ENCODE results near the gene ADPGK.
A peak's percentile ranks its signal among the peaks of the same experiment; 100 is the strongest.

ADPGK gene

DNA sequence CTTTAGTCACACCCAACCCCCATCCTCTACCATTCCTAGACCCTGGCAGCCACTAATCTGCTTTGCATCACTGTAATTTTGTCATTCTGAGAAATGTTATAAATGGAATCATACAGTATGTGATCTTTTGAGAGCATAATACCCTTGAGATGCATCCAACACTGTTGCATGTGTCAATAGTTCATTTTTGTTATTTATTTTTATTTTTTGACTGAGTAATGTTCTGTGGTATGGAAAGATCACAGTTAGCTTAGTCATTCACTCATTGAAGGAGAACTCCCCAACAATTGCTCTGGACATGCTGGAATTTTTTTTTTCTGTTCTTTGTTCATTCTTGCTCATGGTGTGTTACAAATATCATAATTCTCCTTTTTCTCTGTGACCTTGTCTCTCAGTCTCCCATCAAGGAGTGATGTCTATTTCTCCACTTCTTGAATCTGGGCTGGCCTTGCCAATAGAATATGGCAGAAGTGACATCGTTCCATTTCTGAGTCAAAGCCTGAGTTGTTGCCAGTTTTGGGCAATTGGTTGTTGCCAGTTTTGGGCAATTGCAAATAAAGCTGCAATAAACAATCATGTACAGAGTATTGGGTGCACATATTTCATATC, 6.8 kb upstream of the ADPGK start:
- no peak for DNase-seq

DNA sequence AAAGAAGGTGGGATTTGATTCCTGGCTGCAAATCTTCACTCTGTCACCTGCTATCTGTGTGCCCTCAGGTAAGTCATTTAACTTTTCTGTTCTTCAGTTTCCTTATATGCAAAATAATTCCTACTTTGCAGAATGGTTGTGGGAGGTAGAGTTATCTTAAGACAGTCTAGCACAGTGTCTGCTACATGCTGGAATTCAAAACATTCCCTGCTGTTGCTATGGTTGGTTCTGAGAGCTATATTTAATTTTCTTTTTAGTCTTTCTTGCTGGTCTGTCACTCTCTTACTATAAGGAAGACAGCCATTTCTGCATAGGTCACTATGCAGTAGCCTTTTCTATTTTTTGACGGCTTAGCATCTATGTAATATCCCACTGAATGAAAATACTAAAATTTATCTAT, 4.0 kb upstream of the ADPGK start:
- DNase-seq = peak in 1 of 51 donors; percentile 29

DNA sequence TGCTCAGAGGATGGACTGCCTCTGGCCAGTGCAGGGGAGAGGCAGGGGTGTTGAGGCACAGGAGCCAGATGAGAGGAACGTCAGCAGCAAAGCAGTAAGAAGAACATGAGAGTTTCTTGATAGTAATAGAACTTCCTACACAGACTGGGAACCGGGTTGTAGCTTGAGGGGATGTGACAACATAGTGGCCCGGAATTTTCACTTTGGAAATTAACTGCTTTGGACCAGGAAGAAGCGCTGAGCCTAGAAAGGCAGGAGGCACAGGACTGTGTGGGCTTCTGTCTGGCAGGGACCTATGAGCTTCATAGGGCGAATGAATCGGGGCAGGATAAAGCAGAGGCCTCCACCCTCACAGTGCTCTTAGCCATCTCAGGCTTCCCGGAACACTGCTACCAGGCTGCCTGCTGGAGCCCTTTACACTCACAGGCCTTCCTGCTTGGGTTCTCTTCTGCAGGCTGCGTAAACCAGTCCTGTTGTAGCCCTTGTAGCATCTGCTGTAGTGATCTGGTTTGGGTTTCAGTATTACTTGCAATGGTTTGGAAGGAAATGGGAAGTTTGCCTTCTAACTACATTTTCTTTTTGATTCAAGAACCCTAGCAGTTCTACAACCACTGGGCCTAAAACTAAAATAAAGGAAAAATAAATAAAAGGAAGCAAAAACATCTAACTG, 3.3 kb upstream of the ADPGK start:
- DNase-seq = peak in 3 of 51 donors; percentile 4 to 51 (median 7)

DNA sequence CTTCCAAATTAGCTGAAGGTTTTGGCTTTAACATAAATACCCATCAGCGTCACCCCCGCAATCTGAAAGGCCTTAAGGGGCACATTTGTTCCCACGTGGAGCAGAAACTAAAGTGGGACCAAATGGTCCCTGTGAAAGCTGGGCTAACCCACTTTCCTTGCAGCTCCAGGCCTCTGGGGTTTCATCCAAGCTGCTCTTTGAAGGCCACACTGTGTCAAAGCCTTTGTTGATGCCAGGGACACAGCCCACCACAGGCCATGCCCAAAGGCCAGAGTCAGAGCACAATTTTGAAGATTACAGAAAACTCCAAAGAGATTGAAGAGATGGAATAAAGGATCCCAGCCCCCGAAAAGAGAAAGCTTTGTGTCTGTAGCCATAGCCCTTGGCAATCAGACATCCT, 2.7 kb upstream of the ADPGK start:
- DNase-seq = peak in 9 of 51 donors; percentile 4 to 51 (median 8)

DNA sequence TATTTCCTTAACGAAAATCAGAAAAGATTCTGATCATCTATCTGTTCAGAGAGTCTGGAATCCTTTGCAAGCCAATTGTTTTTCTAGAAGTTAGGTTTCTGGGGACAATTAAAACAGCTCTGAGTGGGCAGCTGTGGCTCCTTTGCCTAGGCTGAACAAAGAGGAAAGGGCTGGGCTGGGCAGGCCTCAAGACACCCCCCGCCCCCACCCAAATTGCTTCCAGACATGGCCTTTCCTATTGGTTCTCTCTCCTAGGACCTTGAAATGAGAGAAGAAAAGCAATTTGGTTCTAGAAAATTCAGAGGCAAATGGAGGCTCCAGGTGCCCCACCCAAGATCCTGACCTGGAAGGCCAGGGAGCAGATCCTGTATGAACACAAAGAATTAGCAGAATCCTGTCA, 2.3 kb upstream of the ADPGK start:
- peak in 1 of 51 donors; percentile 52 for DNase-seq

DNA sequence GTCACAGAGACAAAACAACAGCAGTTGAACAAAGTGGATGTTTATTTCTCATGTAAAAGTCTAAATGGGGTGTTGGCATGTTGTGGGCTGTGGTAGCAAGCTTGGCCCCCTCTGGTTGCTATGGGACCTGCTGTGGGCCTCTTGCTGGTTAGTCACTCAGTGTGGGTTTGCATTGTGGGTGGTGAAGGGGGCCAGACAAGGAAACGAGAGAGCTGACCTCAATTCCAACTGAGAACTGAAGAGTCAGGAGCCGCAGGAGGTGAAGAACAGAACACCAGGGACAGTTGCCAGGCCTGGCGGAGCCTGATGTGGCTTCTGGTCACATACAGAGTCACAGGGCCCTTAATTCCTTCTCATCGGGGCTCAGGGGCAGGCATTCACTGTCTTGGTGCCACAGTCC, 1.9 kb upstream of the ADPGK start:
- DNase-seq = peak in 30 of 51 donors; percentile 10 to 74 (median 42)

DNA sequence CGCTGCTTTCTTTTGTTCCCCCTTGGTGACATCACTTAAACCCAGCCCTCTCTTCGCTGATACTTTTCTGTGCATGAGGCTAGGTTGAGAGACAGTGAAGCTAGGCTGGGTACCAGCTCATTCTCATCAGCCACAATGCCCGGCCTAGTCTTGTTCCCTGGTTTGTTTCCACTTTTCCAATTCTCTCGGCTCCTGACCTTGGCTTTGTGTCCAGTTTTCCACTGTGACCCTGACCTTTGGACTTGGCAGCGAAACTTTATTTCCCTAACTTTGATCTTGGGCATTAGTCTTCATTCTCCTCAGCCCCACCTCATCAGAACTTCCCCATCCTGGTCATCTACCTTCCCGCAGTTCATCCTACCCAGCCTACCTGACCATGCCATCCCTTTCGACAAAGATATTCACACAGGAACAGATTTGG, 908 bp upstream of the ADPGK start:
- peak in 3 of 51 donors; percentile 44 to 64 (median 59) for DNase-seq

DNA sequence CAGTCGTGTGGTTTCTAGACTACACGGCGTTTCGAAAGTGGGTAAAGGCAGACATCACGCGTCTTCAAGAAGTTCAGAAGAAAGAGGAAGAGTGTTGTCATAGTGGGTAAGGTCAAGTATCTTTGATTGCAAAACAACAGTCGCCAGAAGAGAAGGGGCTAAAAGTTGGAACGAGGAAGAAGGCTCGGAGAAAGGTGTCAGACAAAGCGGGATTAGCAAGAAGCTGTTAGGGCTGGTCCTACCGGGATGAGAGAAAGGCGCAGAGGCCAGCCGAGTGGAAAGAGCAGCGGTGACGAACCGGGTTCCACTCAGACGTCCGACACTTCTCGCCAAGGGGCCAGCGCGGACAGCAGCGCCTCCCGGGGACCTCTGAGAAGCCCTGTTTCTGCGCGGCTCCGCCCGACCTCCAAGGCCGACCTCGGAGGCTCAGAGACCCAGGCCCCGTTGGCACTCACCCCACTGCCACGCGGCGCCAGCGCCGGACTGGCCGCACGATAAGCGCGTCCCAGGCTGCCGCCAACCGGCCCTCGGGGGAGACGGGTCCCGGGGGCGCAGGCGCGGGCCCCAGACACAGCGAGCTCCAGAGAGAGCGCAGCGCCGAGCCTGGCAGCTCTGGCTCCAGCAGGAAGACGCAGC, 436 bp downstream of the ADPGK start:
- peak in 17 of 51 donors; percentile 41 to 81 (median 62) for DNase-seq

DNA sequence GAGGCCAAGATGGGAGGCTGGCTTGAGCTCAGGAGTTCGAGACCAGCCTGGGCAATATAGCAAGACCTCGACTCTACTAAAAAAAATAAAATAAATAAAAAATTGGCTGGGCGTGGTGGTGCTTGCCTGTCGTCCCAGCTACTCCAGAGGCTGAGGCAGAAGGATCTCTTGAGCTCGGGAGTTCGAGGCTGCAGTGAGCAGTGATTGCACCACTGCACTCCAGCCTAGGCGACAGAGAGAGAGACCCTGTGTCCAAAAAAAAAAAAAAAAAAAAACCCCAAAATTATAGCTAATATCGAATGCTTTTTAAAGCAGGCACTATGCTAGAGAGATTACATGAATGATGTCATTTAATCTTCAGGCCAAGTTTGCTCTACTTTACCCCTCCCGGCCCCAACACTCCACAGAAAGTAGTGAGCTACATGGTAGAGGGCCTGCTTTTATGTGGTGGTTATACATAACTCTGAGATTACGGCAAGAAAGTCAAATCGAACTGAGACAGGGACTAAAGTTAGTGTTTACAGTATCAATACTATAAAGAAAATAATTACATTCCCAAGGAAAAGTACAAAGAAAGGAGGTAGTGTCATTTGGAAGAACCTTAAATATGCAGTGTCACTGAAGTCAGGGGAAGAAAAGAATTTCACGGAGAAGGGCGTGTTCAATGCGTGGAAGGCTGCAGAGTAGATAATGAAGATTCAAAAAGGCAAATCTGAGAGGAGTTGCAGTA, 1.1 kb downstream of the ADPGK start:
- DNase-seq = no peak

DNA sequence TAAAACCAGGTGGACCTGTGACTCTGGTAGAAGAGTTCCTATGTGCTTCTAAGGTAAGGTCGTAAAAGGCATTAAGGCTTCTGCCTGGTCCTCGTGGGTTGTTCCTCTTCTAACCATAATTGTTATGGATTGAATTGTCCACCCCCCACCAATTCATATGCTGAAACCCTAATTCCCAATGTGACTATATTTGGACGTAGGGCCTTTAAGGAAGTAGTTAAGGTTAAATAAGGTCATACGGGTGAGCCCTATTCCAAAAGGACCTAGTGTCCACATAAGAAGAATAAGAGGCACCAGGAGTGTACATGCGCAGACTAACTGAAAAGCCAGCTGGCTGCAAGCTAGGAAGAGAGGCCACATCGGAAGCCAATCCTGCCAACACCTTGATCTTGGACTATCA, 1.9 kb downstream of the ADPGK start:
- DNase-seq = no peak

DNA sequence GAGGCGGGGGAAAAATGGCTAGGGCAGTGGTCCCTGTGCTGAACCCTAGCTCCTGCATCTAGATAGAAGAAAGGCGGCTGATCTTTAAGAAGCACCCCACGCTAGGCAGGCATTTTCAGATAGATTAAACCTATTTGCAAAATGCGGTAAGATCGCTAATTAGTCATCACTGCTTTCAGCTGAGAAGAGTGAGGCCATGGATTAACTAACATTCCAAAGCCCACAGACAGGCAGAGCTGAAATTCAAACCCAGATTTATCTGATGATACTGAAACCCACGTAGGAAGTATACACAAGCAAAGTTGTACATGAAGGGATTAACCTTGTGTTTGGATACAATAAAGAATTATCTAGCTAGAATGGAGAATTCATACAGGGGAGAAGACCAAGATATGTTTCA, 4.8 kb downstream of the ADPGK start:
- DNase-seq = peak in 1 of 51 donors; percentile 5

DNA sequence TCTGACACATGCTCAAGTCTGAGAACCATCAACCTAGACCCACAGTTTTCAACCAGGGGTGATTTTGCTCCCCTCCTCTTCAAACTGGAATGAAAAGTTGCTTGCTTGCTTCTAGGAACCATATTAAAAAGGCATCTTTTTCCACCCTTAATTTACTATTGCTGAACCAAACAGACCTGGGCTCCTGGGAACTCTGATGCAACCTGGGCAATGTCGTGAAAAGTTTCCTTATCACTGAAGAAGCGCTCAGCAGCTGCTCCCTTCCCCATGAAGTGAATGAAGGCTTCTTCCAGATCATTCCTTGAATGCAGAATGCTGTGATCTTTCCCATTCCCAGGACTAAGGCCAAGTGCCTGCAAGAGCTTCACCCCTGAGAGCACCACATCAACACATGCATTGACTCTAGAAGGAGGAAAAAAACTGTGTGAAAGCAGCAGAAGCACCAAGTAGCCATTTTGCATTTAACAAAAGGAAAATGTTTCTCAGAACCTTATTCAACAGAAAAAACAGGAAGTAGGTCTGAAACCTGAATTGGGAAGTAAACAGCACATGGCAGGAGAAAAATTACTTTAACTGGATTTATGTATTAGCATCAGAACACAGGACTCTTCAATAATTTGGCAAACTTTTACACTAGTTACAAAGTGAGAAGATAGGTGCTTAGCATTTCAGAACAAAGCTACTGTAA, 8.7 kb downstream of the ADPGK start:
- no peak for DNase-seq

DNA sequence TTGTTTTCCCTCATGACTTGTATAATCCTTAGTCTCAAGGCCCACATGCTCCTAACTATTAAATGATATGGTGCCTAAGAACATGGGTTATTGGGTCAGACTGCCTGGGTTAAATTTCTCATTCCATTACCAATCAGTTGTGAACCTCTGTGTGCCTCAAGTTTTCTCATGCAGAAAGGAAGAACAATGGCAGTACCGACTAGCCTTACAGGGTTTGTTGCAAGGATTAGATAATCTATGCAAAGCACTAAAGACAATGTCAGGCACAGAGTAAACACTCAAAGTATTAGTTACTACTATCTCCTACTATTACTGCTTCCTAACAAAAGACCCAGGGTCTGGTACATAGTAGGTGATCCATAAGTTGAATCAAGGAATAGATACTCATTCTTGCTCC, 12.2 kb downstream of the ADPGK start:
- no peak for DNase-seq

DNA sequence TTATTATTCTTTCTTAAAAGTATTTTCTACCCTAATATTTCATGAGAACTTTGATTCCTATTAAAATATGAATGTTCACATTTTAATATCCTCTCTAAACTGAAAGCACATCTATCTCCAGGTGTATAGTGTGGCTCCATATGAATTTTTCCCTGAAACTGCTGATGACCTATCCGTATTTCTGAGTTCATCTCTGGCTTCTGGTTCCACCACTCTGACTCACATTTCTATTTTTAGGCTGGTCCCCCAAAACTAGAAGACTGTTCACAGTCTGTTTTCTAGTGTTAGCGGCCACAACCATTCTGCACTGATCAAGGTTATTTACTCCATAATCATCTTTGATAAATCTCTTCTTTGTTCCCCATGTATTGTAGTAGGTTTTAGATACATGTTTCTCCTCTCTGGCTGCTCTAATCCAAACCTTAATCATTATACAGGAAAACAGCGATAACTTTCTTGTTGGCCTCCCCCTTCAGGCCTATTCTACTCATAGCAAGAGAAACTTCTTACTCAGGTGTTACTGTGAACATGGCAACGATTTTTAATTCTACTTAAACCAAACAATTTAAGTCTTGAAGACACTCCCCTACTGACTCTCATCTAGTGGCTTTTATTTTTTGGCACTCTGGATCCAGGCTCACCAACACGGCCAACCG, 12.8 kb downstream of the ADPGK start:
- DNase-seq = no peak

DNA sequence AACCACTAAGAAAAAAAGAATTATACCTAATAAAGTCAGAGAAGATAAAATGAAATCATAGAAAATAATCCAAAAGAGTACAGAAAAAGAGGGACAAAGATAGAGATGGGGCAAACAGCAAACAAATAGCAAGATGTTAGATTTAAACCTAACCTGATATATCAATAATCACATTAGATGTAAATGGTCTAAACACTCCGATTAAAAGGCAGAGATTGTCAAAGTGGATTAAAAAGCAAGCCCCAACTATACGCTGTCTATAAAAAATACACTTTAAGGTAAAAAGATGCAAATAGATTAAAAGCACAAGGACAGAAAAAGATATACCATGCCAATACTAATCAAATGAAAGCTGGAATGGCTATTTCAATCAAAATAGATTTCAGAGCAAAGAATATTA, 16.8 kb downstream of the ADPGK start:
- DNase-seq = no peak

DNA sequence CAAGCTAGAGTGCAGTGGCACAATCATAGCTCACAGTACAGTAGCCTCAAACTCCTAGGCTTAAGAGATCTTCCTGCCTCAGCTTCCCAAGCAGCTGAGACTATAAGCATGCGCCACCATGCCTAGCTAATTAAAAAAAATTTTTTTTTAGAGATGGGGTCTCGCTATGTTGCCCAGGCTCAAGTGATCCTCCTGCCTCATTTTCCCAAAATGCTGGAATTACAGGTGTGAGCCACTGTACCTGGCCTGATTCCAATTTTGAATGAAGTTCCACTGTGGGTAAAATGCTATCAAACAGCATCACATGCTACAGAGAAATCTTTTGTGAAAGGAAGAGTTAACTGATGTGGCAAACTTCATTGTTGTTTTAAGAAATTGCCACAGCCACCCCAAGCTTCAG, 17.5 kb downstream of the ADPGK start:
- DNase-seq = no peak

DNA sequence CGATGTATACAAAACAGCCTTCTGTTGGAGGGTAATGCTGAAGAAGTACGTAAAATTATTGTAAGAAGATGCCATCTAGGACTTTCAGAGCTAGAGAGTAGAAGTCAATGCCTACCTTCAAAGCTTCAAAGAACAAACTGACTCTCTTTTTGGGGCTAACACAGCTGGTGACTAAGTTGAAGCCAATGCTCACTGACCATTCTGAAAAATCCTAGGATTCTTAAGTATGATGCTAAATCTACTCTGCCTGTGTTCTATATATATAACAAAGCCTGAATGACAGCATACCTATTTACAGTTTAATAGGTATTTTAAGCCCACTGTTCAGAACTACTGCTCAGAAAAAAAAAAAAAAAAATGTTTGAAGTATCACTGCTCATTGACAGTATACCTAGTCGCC, 18.9 kb downstream of the ADPGK start:
- no peak for DNase-seq

DNA sequence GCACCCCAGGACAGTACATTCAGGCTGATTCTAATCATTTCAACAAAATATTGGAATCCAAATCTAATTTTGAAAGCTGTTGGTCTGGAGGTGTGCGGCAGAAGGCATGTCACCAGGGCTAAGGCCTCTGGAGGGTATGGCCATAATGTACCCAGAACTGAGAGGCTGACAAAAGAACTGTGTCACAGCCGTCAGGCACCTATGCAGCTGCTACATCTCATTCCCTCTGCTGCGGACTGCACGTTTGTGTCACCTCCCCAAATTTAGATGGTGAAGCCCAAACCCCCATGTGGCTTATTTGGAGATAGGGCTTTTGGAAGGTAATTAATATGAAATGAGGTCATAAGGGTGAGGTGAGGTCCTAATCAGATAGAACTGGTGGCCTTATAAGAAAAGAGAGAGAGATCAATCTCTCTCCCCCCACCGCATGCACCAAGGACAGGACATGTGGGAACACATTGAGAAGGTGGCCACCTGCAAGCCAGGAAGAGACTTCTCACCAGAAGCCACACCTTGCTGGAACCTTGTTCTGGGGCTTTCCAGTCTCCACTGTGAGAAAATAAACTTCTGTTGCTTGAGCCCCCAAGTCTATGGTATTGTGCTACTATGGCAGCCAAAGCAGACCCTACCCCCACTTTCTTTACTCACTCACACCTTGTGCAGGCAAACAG, 22.8 kb downstream of the ADPGK start:
- no peak for DNase-seq

DNA sequence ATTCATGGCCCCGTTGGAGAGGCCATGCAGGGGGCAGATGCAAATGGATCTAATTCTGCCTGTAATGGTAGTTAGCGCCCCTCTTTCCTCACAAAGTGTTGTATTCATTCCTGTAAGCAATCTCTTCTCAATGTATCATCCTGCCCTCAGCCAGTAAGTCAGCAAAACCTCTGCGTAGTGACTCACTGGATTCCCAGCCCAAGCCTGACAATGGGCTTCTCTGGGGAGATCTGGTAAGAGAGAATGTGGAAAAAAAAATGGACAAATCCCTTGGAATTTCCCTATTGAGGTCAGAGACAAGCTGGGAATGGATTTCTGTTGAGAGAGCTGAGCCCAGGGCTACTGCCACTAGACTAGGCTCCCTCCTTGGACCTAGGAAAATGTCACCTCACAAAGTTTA, 25.4 kb downstream of the ADPGK start:
- peak in 1 of 51 donors; percentile 39 for DNase-seq

DNA sequence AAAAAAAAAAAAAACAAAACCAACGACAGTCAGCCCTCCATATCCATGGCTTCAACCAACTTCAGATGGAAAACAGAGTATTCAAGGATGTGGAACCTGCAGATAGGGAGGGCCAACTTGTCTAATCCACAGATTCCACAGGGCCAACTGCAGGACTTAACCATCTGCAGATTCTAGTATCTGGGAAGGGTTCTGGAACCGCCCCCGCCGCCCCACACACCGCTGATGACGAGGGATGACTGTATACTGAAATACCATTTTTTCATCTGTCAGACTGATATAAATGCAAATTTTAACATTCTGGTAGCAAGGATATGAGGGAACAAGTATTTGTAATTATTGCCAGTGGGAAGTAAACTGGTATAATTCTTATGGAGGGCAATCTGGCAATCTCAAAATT, 29.5 kb downstream of the ADPGK start:
- DNase-seq = peak in 3 of 51 donors; percentile 1 to 52 (median 3)
